HG03520 (cell line): ENCODE results near the gene SLC50A1.

Source experiments
- ATAC-seq: cut with Tn5 transposase; IDR thresholded peaks from one replicate; pipeline ENCODE4 v1.9.1; 2021; ENCODE audit warnings: mild to moderate bottlenecking, moderate library complexity; ENCODE audit not compliant: unreplicated experiment

Gene SLC50A1

GRCh38 chr1:155182052-155182550 is 46.4 kb downstream of the SLC50A1 start:
- no peak for ATAC-seq

- no peak for ATAC-seq
Observed at GRCh38 chr1:155183775-155184221, 48.1 kb downstream of the SLC50A1 start.

GRCh38 chr1:155184351-155184811 is 48.7 kb downstream of the SLC50A1 start:
- ATAC-seq, result no peak

DNA sequence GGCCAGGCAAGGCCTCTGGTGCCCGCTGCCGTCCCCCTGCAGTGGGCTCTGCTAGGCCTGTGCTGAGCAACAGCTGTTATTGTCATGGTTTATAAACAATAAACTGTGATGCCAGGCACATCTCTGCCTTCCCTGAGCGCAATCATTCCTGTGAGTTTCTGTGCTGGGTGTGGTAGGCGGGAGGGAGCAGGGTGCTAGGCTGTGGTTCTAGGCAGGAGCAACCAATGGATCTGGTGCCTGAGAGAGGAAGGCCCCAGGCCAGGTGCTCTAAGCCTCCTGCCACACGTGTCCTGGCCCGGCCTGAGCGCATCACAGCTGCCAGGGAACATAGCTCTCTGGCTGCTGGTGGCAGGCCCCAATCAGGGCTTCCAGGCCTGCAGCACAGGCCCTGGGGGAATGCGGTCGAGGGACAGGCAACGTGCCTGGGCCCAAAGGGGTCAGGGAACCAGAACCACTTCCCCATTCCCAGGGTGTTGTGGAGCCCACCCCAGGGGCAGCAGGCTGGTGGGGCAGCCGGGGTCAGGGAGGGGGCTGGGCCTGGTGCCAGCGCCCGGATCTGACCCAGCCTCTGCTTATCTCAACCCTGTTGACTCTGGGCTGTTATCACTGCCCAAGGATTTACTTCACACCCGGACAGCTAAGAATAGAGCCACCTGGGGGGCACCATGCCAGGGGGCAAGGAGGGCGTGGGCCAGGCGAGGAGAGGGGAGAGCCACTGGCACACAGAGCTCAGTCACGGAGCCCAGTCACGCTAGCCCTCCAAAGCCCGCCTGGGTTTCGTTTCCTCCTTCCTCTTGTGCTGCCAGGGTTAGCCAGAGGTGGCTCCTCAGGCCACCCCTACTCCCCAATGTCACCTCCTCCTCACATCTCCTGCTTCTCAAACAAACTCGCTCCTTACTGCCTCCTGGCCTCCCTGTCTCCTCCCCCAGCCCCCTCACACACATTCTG is 49.5 kb downstream of the SLC50A1 start:
- peak; percentile 74 for ATAC-seq

GRCh38 chr1:155185783-155186066 is 50.1 kb downstream of the SLC50A1 start:
- ATAC-seq, result peak; percentile 9

DNA sequence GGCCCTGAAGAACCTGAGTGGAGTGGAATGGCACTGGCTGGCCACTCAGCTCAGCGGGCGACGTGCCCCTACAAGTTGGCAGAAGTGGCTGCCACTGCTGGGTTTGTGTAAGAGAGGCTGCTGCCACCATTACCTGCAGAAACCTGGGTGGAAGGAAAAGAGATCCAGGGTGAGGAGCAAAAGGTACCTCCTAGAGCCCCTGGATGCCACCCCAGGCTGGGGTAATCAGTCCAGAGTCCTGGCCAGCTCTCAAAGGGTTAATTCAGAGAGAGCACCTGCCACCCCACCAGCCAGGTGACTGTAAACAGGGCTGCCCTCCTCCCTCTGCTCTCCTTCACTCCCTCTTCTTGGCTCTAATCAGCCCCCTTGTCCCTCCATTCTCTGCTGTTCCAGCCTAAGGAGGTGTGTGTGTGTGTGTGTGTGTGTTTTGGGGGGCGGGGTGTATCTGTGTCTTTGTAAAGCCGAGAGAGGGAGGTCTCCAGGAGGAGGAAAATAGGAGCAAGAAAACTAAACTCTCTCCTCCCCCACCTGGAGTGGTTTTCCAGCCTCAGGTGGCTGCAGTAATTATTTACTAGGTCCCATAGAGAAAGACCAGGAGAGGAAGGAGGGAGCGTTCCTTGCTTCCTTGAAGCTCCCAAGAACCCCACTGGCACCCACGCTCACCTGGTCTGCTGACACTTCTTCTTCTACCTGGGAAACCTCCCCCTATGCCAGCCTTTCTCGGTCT is 50.6 kb downstream of the SLC50A1 start:
- ATAC-seq, result no peak

GRCh38 chr1:155186794-155187455 is 51.3 kb downstream of the SLC50A1 start:
- no peak for ATAC-seq

DNA sequence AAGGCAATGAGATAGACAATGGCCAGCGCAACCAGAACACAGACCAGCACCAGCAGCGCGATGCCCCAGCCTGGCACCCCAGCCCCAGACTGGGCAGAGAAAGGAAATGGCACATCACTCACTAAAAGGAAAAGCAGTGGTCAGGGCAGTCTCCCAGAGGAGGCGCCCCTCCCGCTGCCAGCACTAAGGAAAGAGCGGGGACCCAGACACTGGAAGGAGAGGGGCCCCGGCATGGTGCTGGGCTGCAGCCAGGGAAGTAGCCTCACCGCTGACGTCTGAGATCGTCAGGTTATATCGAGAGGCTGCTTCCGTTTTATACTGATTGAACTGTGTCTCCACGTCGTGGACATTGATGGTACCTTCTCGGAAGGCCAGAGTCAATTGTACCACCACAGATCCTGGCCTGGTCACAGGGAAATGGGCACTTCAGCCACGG is 51.8 kb downstream of the SLC50A1 start:
- no peak for ATAC-seq

GRCh38 chr1:155188268-155188667 is 52.6 kb downstream of the SLC50A1 start:
- ATAC-seq, result no peak
